B cell (primary cell): ENCODE data around the gene IER2. TPM values are rescaled to one million over a fixed set of nuclear protein-coding genes. Genes with fewer than 3 reads are reported as not detected.
"Not testable (repeated sequence)": the region's sequence is repeated elsewhere in the genome, so short reads cannot be mapped to it uniquely, and the experiment has no call there.

Experiments used
- ATAC-seq: fragments of 200-7000 bp; cut with Tn5 transposase; one replicate; pipeline ENCODE4 v1.10.0; 2021; ENCODE audit warnings: low read depth, mild to moderate bottlenecking, moderate number of reproducible peaks, moderate library complexity
- CTCF ChIA-PET: fragments of 350-600 bp; sonication (Branson Sonifier 250); formaldehyde crosslinking; loops from one replicate; lab custom pipeline; 2021; ENCODE audit warnings: antibody characterized with exemption, inconsistent platforms; lab: Charles Lee
- POLR2A ChIA-PET: fragments of 350-600 bp; sonication (Branson Sonifier 250); formaldehyde crosslinking; loops from one replicate; lab custom pipeline; 2021; ENCODE audit warnings: antibody characterized with exemption; lab: Charles Lee
- DNase-seq: peaks from one replicate; pipeline ENCODE4 v3.0.0; 2013
- H2AFZ ChIP-seq: 2 replicates; pipeline ENCODE4 v1.6.1; 2012; ENCODE audit warnings: mild to moderate bottlenecking, low read depth, low read length; ENCODE audit not compliant: insufficient read depth, poor library complexity, severe bottlenecking
- H3K27ac ChIP-seq, 2 donors: 1 replicate in 1 of 2; 2 replicates in 1 of 2; pipeline ENCODE4 v1.5.1; 2012 to 2013; ENCODE audit warnings: low read length in 2 of 2, mild to moderate bottlenecking in 2 of 2, moderate library complexity in 1 of 2
- H3K27me3 ChIP-seq, 4 experiments: fragments of 200-600 bp in 1 of 4; sonication (generic) in 1 of 4; replicated peaks in 1 of 4; 1 replicate in 2 of 4; 2 replicates in 2 of 4; pipeline versions ENCODE4 v1.6.1 to v1.7.0; 2013 to 2016; ENCODE audit warnings: low read length in 3 of 4, mild to moderate bottlenecking in 2 of 4, mixed read lengths in 1 of 4, moderate library complexity in 1 of 4; ENCODE audit not compliant: insufficient read depth in 4 of 4, control insufficient read depth in 3 of 4; ENCODE audit errors: control extremely low read depth in 1 of 4
- H3K36me3 ChIP-seq, 2 experiments: replicated peaks in 1 of 2; 1 replicate in 1 of 2; 2 replicates in 1 of 2; pipeline versions ENCODE4 v1.6.1 to v1.7.1; 2013; ENCODE audit warnings: low read length in 1 of 2; ENCODE audit not compliant: insufficient read depth in 2 of 2, control insufficient read depth in 1 of 2; ENCODE audit errors: control extremely low read depth in 1 of 2, extremely low read depth in 1 of 2
- H3K4me1 ChIP-seq, 2 donors: fragments of 200-600 bp in 1 of 2; sonication (generic) in 1 of 2; 1 replicate in 1 of 2; 2 replicates in 1 of 2; pipeline versions ENCODE4 v1.5.1 to v1.6.1; 2013 to 2017; ENCODE audit warnings: low read length in 2 of 2; ENCODE audit not compliant: control insufficient read depth in 2 of 2, insufficient read depth in 2 of 2
- H3K4me2 ChIP-seq: replicated peaks from 2 replicates; pipeline ENCODE3; 2012; ENCODE audit warnings: mild to moderate bottlenecking, low read depth, low read length; ENCODE audit not compliant: poor library complexity, severe bottlenecking
- H3K4me3 ChIP-seq, 5 experiments: fragments of 200-600 bp in 1 of 5; sonication (generic) in 1 of 5; 1 replicate in 3 of 5; 2 replicates in 2 of 5; pipeline versions ENCODE4 v1.5.1 to v1.7.0; 2011 to 2016; ENCODE audit warnings: low read length in 4 of 5, mild to moderate bottlenecking in 4 of 5, low read depth in 2 of 5, control low read depth in 1 of 5, moderate library complexity in 1 of 5; ENCODE audit not compliant: insufficient read depth in 1 of 5; ENCODE audit errors: control extremely low read depth in 1 of 5, extremely low read depth in 1 of 5
- H3K79me2 ChIP-seq: fragments of 200-600 bp; sonication (generic); one replicate; pipeline ENCODE4 v1.6.0; 2016; ENCODE audit warnings: low read length; ENCODE audit not compliant: control insufficient read depth, insufficient read depth
- H3K9ac ChIP-seq: fragments of 200-600 bp; sonication (generic); 2 replicates; pipeline ENCODE4 v1.6.1; 2017; ENCODE audit warnings: mild to moderate bottlenecking, low read length, moderate library complexity
- H3K9me3 ChIP-seq, 3 donors: one replicate each; pipeline versions ENCODE4 v1.6.1 to v1.7.1; 2013; ENCODE audit warnings: low read length in 2 of 3; ENCODE audit not compliant: control insufficient read depth in 2 of 3, insufficient read depth in 1 of 3; ENCODE audit errors: control extremely low read depth in 1 of 3
- H4K20me1 ChIP-seq: 2 replicates; pipeline ENCODE4 v1.6.0; 2012; ENCODE audit warnings: mild to moderate bottlenecking, low read length; ENCODE audit not compliant: insufficient read depth, control insufficient read depth, poor library complexity, severe bottlenecking
- H3K27ac Mint-ChIP-seq: one replicate; pipeline ENCODE4 v1.8.0; 2021; ENCODE audit warnings: mixed read lengths
- H3K27me3 Mint-ChIP-seq: one replicate; pipeline ENCODE4 v1.8.0; 2021; ENCODE audit warnings: mixed read lengths
- H3K4me1 Mint-ChIP-seq: one replicate; pipeline ENCODE4 v1.8.0; 2021; ENCODE audit warnings: mixed read lengths
- H3K4me3 Mint-ChIP-seq: one replicate; pipeline ENCODE4 v1.8.0; 2021; ENCODE audit warnings: mixed read lengths
- H3K9me3 Mint-ChIP-seq: one replicate; pipeline ENCODE4 v1.8.0; 2022; ENCODE audit warnings: mixed read lengths; ENCODE audit not compliant: insufficient read depth
- EZH2 ChIP-seq: IDR thresholded peaks from 2 replicates; pipeline ENCODE4 v1.6.1; 2012; ENCODE audit warnings: borderline replicate concordance, low read depth, mild to moderate bottlenecking, moderate library complexity, low read length; ENCODE audit not compliant: insufficient read depth, poor library complexity, severe bottlenecking
- WGBS: methylation state at CpG from one replicate; pipeline ENCODE4 v1.1.5; 2013; ENCODE audit warnings: missing lambda C conversion rate; ENCODE audit not compliant: insufficient coverage; 5-methylcytosine and 5-hydroxymethylcytosine counted together
- intact Hi-C: fragments of 100-400 bp; cut with micrococcal nuclease; formaldehyde crosslinking; loops from one replicate; pipeline ENCODE4 v1.10.0; 2022
- polyA plus RNA-seq: library from polyadenylated mRNA; depleted of rRNA; stranded (reverse); fragments of >200 nt; gene quantifications from 2 replicates; pipeline ENCODE4 v1.2.3, GENCODE V29; 2012
- total RNA-seq, 2 donors: library from RNA; stranded (reverse); fragments of 120-200 nt in 1 of 2; gene quantifications; 1 replicate in 1 of 2; 2 replicates in 1 of 2; pipeline versions ENCODE4 v1.2.3 to v1.2.4, GENCODE V29; 2013 to 2022
- TF ChIP-seq, protein P1 (sequence below): fragments of 200-600 bp; IDR thresholded peaks from one replicate; pipeline ENCODE4 v1.8.0; 2022; ENCODE audit warnings: antibody characterized with exemption, mild to moderate bottlenecking

The IER2 gene
- total and polyA plus RNA-seq, 2 donors (not counting 1 experiment from before 2014, with no cell fraction given), result 189 to 2,152 TPM

DNA sequence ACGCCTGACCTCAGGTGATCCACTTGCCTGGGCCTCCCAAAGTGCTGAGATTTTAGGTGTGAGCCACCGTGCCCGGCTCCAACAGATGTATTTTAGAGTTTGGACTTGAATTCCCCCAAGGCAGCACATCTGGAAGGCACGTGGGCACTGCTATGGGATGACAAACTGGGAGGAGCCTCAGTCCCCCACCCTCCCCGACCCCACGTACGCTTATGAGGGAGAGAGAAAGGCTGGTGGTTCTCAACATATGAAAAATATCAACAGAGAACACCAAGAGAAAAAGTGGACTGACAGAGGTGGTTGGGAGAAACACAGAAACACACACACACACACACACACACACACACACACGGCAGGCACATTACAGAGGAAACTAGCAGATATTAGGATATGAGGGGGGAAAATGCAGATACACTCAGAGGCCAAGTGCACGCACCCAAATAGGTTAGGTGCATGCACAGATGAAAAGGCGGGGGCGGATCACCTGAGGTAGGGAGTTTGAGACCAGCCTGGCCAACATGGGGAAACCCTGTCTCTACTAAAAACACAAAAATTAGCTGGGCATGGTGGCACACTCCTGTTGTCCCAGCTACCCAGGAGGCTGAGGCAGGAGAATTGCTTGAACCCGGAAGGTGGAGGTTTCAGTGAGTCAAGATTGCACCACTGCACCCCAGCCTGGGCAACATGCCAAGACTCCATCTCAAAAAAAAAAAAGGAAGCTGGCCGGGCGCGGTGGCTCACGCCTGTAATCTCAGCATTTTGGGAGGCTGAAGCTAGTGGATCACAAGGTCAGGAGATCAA is 3.2 kb upstream of the IER2 start:
- ATAC-seq, result no peak
- Histone ChIP-seq H3K27ac (no peak overlapping the region), H3K36me3 (peaks cover 0 to 16% of the 10 kb centered on the region in 2 experiments), H2AFZ (no peak overlapping the region), H3K79me2 (peaks cover 50% of the 10 kb centered on the region), H3K9me3 (no peaks in the 10 kb centered on the region), H4K20me1 (peaks cover 9% of the 10 kb centered on the region), H3K9ac (no peak overlapping the region), H3K4me3 (no peak overlapping the region), H3K4me2 (no peak overlapping the region), H3K4me1 (peaks cover 9 to 23% of the 10 kb centered on the region in 2 donors), H3K27me3 (no peaks in the 10 kb centered on the region)
- CTCF ChIA-PET, result interaction anchor here (0.6 to 1.2 kb wide), 6 partner anchors 27 to 115 kb away, joined by 3 to 4 read pairs (median 3); no protein-coding TSS in a partner anchor
- H3K4me3 Mint-ChIP-seq, result no peak overlapping the region
- TF ChIP-seq, protein P1, sequence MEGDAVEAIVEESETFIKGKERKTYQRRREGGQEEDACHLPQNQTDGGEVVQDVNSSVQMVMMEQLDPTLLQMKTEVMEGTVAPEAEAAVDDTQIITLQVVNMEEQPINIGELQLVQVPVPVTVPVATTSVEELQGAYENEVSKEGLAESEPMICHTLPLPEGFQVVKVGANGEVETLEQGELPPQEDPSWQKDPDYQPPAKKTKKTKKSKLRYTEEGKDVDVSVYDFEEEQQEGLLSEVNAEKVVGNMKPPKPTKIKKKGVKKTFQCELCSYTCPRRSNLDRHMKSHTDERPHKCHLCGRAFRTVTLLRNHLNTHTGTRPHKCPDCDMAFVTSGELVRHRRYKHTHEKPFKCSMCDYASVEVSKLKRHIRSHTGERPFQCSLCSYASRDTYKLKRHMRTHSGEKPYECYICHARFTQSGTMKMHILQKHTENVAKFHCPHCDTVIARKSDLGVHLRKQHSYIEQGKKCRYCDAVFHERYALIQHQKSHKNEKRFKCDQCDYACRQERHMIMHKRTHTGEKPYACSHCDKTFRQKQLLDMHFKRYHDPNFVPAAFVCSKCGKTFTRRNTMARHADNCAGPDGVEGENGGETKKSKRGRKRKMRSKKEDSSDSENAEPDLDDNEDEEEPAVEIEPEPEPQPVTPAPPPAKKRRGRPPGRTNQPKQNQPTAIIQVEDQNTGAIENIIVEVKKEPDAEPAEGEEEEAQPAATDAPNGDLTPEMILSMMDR, result no peak
- no peak for TF ChIP-seq EZH2
- no peak overlapping the region for H3K27ac Mint-ChIP-seq
- H3K9me3 Mint-ChIP-seq, result no peaks in the 10 kb centered on the region
- POLR2A ChIA-PET, result interaction anchor here (0.7 kb wide), 1 partner anchor 45 kb away, joined by 3 read pairs; no protein-coding TSS in a partner anchor
- DNase-seq, result no peak
- 96% methylated on average over 6 of the region's 16 CpGs for WGBS
- intact Hi-C loops, result no loop called here
- H3K27me3 Mint-ChIP-seq, result no peaks in the 10 kb centered on the region
- H3K4me1 Mint-ChIP-seq, result peaks cover 29% of the 10 kb centered on the region

DNA sequence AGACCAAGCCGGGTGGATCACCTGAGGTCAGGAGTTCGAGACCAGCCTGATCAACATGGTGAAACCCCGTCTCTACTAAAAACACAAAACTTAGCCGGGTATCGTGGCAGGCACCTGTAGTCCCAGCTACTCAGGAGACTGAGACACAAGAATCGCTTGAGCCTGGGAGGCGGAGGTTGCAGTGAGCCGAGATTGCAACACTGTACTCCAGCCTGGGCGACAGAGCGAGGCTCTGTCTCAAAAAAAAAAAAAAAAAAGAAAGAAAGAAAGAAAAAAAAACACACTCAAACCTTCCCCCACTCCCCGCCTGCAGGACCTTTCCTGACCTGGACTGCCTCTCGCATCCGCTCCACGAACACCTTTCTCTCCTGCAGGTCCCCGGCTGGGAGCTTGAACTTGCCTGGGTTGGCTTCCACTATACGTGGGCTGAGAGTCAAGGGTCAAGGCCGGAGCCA is 1.0 kb upstream of the IER2 start:
- peak overlapping the region; percentile 97 for H3K9ac ChIP-seq
- not testable (repeated sequence) for H3K27ac ChIP-seq

More for the DNA sequence above, 1.0 kb upstream of the IER2 start:
- H3K27me3 Mint-ChIP-seq, H3K9me3 ChIP-seq, H3K9me3 Mint-ChIP-seq, DNase-seq, ATAC-seq, H3K27me3 ChIP-seq, intact Hi-C loops: not testable (repeated sequence)
- Histone ChIP-seq H3K4me2 (peak overlapping the region; percentile 95), H3K36me3 (peaks cover 0 to 16% of the 10 kb centered on the region in 2 experiments), H2AFZ (peak overlapping the region; percentile 97), H3K79me2 (peaks cover 69% of the 10 kb centered on the region), H3K4me1 (peaks cover 9 to 29% of the 10 kb centered on the region in 2 donors), H4K20me1 (peaks cover 18% of the 10 kb centered on the region), H3K4me3 (peak overlapping the region; percentile 60 to 100 (median 98))
- peaks cover 31% of the 10 kb centered on the region for H3K4me1 Mint-ChIP-seq
- WGBS, result 53% methylated on average over 14 of the region's 17 CpGs
- ChIA-PET POLR2A (interaction anchor here (0.6 to 2.8 kb wide), 7 partner anchors 8 to 491 kb away, joined by 3 to 22 read pairs (median 7); partner anchors contain the start of gene NACC1), CTCF (interaction anchor here (0.9 to 2.5 kb wide), 7 partner anchors 19 to 687 kb away, joined by 3 to 32 read pairs (median 7); no protein-coding TSS in a partner anchor)
- peak overlapping the region; percentile 94 for H3K27ac Mint-ChIP-seq
- H3K4me3 Mint-ChIP-seq, result peak overlapping the region; percentile 92
